A673 (cell line): ENCODE results near the gene VAV1.

ENCODE experiments used
- EZH2 ChIP-seq: fragments of 200-600 bp; sonication (generic); IDR thresholded peaks from 2 replicates; pipeline ENCODE4 v1.6.1; 2017; ENCODE audit warnings: borderline replicate concordance, low read depth, mild to moderate bottlenecking, mixed read lengths, antibody characterized with exemption, low read length; ENCODE audit not compliant: poor library complexity, severe bottlenecking
- TF ChIP-seq, protein P1 (sequence below): fragments of 300-800, 200-600 bp; sonication (generic); conservative IDR thresholded peaks from 2 replicates; pipeline ENCODE4 v1.5.1; 2017; ENCODE audit warnings: low read depth, mild to moderate bottlenecking, antibody characterized with exemption, low read length, moderate library complexity, mixed read lengths

GRCh38 chr19:6730153-6730804 is 42.2 kb upstream of the VAV1 start:
- TF ChIP-seq, protein P1, sequence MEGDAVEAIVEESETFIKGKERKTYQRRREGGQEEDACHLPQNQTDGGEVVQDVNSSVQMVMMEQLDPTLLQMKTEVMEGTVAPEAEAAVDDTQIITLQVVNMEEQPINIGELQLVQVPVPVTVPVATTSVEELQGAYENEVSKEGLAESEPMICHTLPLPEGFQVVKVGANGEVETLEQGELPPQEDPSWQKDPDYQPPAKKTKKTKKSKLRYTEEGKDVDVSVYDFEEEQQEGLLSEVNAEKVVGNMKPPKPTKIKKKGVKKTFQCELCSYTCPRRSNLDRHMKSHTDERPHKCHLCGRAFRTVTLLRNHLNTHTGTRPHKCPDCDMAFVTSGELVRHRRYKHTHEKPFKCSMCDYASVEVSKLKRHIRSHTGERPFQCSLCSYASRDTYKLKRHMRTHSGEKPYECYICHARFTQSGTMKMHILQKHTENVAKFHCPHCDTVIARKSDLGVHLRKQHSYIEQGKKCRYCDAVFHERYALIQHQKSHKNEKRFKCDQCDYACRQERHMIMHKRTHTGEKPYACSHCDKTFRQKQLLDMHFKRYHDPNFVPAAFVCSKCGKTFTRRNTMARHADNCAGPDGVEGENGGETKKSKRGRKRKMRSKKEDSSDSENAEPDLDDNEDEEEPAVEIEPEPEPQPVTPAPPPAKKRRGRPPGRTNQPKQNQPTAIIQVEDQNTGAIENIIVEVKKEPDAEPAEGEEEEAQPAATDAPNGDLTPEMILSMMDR = no peak
- no peak for TF ChIP-seq EZH2
